ENCODE data around the gene GPD1L.

The GPD1L gene

DNA sequence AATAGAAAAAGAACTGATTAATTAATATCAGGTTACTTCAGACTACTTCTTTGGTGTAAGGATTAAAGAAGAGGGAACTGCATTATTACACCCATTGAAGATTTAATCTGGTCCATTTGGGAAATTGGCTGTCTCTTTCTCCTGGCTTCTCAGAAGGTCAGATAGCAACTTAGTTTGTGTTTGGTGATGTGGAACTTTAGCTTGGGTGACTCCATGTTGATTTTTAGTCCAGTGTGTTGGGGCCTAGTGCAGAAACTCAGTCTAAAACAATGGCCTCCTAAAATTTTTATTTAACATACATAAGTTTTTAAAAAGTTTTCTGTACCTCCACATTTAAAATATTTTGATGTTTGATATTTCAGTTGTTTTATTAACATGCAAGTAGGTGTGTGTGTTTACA, 27.6 kb upstream of the GPD1L start:
- DNase-seq (ENCODE audit: extremely low read depth, low read depth) = no peak
- TF ChIP-seq, protein P1, sequence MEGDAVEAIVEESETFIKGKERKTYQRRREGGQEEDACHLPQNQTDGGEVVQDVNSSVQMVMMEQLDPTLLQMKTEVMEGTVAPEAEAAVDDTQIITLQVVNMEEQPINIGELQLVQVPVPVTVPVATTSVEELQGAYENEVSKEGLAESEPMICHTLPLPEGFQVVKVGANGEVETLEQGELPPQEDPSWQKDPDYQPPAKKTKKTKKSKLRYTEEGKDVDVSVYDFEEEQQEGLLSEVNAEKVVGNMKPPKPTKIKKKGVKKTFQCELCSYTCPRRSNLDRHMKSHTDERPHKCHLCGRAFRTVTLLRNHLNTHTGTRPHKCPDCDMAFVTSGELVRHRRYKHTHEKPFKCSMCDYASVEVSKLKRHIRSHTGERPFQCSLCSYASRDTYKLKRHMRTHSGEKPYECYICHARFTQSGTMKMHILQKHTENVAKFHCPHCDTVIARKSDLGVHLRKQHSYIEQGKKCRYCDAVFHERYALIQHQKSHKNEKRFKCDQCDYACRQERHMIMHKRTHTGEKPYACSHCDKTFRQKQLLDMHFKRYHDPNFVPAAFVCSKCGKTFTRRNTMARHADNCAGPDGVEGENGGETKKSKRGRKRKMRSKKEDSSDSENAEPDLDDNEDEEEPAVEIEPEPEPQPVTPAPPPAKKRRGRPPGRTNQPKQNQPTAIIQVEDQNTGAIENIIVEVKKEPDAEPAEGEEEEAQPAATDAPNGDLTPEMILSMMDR (IDR thresholded peaks at IDR 0.05; ENCODE audit: low read depth, low read length) = no peak

DNA sequence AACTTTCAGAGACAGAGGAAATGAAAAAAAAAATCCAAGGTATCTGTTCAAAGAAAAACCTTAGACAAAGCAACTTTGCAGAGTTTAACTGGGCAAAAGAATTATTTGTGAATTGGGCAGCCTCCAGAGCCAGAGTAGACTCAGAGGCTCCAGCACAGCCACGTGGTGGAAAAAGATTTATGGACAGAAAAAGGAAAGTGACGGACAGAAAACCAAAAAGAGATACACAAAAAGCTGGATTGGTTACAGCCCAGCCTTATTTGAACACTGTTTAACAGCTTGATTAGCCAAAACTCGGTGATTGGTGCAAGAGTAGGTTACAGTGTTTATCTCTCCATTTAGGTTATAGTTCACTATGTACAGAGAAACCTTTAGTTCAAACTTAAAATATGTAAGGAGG, 23.7 kb upstream of the GPD1L start:
- TF ChIP-seq, protein P1 (IDR thresholded peaks at IDR 0.05; ENCODE audit: low read depth, low read length) = no peak
- DNase-seq (ENCODE audit: extremely low read depth, low read depth) = no peak

DNA sequence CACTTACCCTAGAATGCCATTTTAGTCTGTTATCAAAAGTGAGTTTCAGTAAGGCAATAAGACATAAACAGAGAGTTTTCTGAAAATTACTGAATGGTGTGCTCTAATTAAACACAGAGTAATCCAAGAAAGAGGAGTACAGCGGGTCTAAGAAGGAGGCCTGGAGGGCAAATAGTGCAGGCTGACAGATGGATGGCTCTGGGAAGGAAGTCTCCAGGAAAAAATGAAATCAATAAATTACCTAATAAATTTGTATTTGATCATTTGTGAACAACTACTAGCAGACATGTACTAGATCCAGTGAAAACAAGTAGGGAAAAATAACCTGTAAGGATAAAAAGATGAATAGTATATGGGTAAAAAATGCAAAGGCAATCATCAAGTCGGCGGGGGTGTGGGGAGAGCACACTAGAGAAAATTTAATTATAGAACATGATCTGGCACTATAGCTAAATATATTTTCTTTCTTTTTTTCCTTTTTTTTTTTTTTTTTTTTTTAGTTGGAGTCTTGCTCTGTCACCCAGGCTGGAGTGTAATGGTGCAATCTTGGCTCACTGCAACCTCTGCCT, 22.6 kb upstream of the GPD1L start:
- no peak for DNase-seq (ENCODE audit: extremely low read depth, low read depth)
- TF ChIP-seq, protein P1 (IDR thresholded peaks at IDR 0.05; ENCODE audit: low read depth, low read length) = no peak

DNA sequence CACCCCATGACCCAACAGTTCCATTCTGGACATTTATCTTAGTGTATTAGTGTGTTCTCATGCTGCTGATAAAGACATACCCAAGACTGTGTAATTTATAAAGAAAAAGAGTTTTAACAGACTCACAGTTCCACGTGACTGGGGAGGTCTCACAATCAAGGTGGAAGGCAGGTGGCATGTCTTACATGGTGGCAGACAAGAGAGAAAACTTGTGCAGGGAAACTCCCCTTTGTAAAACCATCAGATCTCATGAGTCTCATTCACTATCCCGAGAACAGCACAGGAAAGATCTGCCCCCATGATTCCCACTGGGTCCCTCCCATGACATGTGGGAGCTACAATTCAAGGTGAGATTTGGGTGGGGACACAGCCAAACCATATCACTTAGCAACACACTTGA, 21.6 kb upstream of the GPD1L start:
- no peak for DNase-seq (ENCODE audit: extremely low read depth, low read depth)
- TF ChIP-seq, protein P1 (IDR thresholded peaks at IDR 0.05; ENCODE audit: low read depth, low read length) = no peak

DNA sequence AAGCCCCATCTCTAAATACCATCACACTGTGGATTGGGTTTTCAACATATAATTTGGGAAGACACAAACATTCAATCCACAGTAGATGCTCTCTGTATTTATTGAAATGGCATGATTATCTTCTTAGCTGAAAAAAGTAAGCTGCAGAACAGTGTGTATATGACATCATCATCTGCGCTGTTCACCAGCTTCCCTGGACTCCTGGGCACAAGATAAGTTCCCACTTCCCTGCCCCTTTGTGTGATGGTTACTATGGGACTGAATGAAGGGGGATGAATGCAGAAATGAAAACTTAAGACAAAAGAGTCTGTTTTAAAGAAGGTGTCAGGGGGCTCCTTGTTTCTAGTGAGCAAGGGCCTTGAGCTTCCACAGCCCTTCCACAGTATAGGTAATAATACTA, 20.0 kb upstream of the GPD1L start:
- no peak for DNase-seq (ENCODE audit: extremely low read depth, low read depth)
- TF ChIP-seq, protein P1 (IDR thresholded peaks at IDR 0.05; ENCODE audit: low read depth, low read length) = no peak

DNA sequence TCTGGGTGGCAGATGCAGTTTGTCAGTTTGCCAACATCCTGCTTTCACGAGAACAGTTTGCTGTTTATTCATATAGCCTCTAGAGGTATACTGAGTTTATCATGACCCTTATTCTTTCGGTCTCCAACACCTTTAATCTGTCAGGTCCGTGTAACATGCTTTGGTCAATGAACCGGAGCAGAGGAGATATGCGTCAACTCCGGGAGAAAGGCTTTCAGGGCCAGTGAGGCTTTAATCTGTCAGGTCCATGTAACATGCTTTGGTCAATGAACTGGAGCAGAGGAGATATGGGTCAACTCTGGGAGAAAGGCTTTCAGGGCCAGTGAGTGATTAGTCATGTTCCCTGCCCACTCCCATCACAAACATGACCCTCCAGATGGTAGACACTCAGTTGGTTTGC, 16.9 kb upstream of the GPD1L start:
- TF ChIP-seq, protein P1 (IDR thresholded peaks at IDR 0.05; ENCODE audit: low read depth, low read length) = no peak

DNA sequence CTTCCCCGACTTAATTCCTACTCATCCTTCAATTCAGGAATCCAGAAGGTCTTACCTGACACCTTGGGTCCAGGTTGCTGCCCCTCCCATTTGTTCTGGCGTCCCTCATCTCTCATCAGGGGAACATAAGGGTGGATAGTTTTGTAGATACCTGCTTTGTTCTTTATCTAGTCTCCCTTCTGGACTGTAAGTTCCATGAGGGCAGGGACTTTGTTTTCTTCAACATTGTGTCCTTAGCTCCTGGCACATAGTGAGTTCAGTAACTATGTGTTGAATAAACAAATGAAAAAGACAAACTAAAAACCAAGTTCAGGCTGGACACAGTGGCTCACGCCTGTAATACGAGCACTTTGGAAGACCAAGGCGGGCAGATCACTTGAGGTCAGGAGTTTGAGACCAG, 13.2 kb upstream of the GPD1L start:
- DNase-seq (ENCODE audit: extremely low read depth, low read depth) = no peak
- TF ChIP-seq, protein P1 (IDR thresholded peaks at IDR 0.05; ENCODE audit: low read depth, low read length) = no peak

More for the DNA sequence above, 16.9 kb upstream of the GPD1L start:
- DNase-seq (ENCODE audit: extremely low read depth, low read depth) = no peak
